Measurements from ENCODE around the gene GPRIN1. TPM values are rescaled to one million over a fixed set of nuclear protein-coding genes. Genes with fewer than 3 reads are reported as not detected.

Gene GPRIN1
- total RNA-seq, 3 donors from 2014 or later = 1.6 to 2.4 (median 1.6) TPM

DNA sequence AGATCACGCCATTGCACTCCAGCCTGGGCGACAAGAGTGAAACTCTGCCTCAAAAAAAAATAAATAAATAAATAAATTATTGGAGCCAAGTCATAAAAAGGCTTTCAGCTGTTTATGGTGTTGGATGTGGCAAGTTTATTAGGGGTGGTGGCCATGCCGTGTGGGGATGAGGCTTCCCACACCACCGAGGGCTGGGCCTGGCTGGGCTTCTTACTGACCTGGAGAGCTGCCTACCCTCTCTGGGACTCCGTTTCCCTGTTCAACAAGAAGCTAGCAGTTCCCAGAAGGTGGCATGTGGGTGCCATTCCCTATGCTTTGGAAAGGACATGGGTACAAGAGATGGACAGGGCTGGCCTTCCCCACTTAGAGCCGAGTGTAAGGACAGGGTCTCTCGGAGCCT is 22.6 kb downstream of the GPRIN1 start:
- Histone ChIP-seq H3K9me3 (peaks cover 12% of the 10 kb centered on the region), H3K4me3 (no peak overlapping the region), H3K36me3 (ENCODE audit: low read depth) (no peaks in the 10 kb centered on the region), H3K4me1 (ENCODE audit: low read depth) (no peaks in the 10 kb centered on the region)
- TF ChIP-seq CTCF (IDR thresholded peaks at IDR 0.05) = no peak
- DNase-seq (peak; percentile 21 to 57 (median 42)), ATAC-seq (peak; percentile 65)
- intact Hi-C loops (cut with DNase I, micrococcal nuclease) = no loop called here

GRCh38 chr5:176583076-176583475 is 26.9 kb downstream of the GPRIN1 start:
- intact Hi-C loops (cut with DNase I, micrococcal nuclease) = no loop called here
- ATAC-seq (no peak), DNase-seq (no peak)
- H3K4me1 ChIP-seq (ENCODE audit: low read depth) = no peaks in the 10 kb centered on the region
- TF ChIP-seq CTCF (IDR thresholded peaks at IDR 0.05) = no peak
- peaks cover 12% of the 10 kb centered on the region for H3K9me3 ChIP-seq
- H3K4me3 ChIP-seq = no peak overlapping the region
- no peaks in the 10 kb centered on the region for H3K36me3 ChIP-seq (ENCODE audit: low read depth)

GRCh38 chr5:176581361-176581760 is 28.6 kb downstream of the GPRIN1 start:
- intact Hi-C loops (cut with DNase I, micrococcal nuclease) = no loop called here
- Histone ChIP-seq H3K36me3 (ENCODE audit: low read depth) (no peaks in the 10 kb centered on the region), H3K4me3 (no peak overlapping the region), H3K4me1 (ENCODE audit: low read depth) (no peaks in the 10 kb centered on the region), H3K9me3 (peaks cover 12% of the 10 kb centered on the region)
- DNase-seq (no peak), ATAC-seq (no peak)
- TF ChIP-seq CTCF (IDR thresholded peaks at IDR 0.05) = no peak

- no peaks in the 10 kb centered on the region for H3K4me1 ChIP-seq (ENCODE audit: low read depth)
- H3K9me3 ChIP-seq = no peaks in the 10 kb centered on the region
- TF ChIP-seq CTCF (IDR thresholded peaks at IDR 0.05) = no peak
- intact Hi-C loops (cut with DNase I, micrococcal nuclease) = no loop called here
- ATAC-seq (no peak), DNase-seq (no peak)
- H3K4me3 ChIP-seq = no peak overlapping the region
- no peaks in the 10 kb centered on the region for H3K36me3 ChIP-seq (ENCODE audit: low read depth)
Observed at GRCh38 chr5:176579323-176579722, 30.6 kb downstream of the GPRIN1 start.

DNA sequence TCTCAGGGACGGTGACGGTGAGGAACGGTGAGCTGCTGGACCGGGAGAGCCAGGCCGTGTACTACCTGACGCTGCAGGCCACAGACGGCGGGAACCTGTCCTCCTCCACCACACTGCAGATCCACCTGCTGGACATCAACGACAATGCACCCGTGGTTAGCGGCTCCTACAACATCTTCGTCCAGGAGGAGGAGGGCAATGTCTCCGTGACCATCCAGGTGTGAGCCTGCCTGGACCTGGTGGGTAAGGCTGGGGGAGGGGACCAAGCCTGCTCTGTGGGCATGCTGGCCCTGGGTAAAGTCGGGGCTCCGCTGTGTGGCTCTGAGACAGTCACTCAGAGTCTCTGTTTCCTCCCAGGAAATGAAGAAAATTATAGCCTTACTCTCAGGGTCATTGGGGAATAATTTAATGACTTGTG is 31.6 kb downstream of the GPRIN1 start:
- DNase-seq (peak in 2 of 3 donors; percentile 75 to 76), ATAC-seq (peak; percentile 66)
- intact Hi-C loops (cut with DNase I, micrococcal nuclease) = no loop called here
- H3K9me3 ChIP-seq = no peaks in the 10 kb centered on the region
- no peak overlapping the region for H3K4me3 ChIP-seq
- TF ChIP-seq CTCF (IDR thresholded peaks at IDR 0.05) = peak; percentile 9
- H3K4me1 ChIP-seq (ENCODE audit: low read depth) = no peaks in the 10 kb centered on the region
- no peaks in the 10 kb centered on the region for H3K36me3 ChIP-seq (ENCODE audit: low read depth)

Measured in mucosa of descending colon (tissue), 3 donors.